H1 (cell line): ENCODE results near the gene USP3. TPM values are rescaled to one million over a fixed set of nuclear protein-coding genes. Genes with fewer than 3 reads are reported as not detected.

Source experiments
- CTCF ChIA-PET: fragments of 300-600 bp; sonication (Branson Sonifier 250); formaldehyde crosslinking; loops from one replicate; lab custom pipeline; 2021; ENCODE audit not compliant: partially characterized antibody; lab: Charles Lee
- POLR2A ChIA-PET: fragments of 300-600 bp; sonication (Branson Sonifier 250); formaldehyde crosslinking; loops from one replicate; lab custom pipeline; 2021; ENCODE audit warnings: inconsistent platforms; ENCODE audit not compliant: partially characterized antibody; lab: Charles Lee
- DNase-seq, 2 experiments: peaks; one replicate each; pipeline versions ENCODE4 v3.0.0 to v3.0.0-alpha.2; 2010 to 2022; ENCODE audit warnings: low spot score in 2 of 2, low read depth in 1 of 2, mixed read lengths in 1 of 2
- FAIRE-seq: peaks from 2 replicates; lab custom pipeline; 2011; peaks lifted over from hg19 to GRCh38; lab: Jason Lieb, UNC
- H2AFZ ChIP-seq: 2 replicates; pipeline ENCODE4 v1.8.1; 2012; ENCODE audit warnings: low read length, inconsistent platforms
- H2AK5ac ChIP-seq: 2 replicates; pipeline ENCODE4 v1.6.1; 2013; ENCODE audit warnings: low read depth, low read length
- H2BK120ac ChIP-seq: replicated peaks from 2 replicates; pipeline ENCODE3; 2013; ENCODE audit warnings: low read depth, low read length, inconsistent platforms
- H2BK12ac ChIP-seq: 2 replicates; pipeline ENCODE4 v1.6.1; 2013; ENCODE audit warnings: low read depth, low read length
- H2BK15ac ChIP-seq: 2 replicates; pipeline ENCODE4 v1.6.1; 2013; ENCODE audit warnings: low read length
- H2BK20ac ChIP-seq: 2 replicates; pipeline ENCODE4 v1.6.1; 2013; ENCODE audit warnings: low read length
- H2BK5ac ChIP-seq: 2 replicates; pipeline ENCODE4 v1.6.1; 2013; ENCODE audit warnings: low read depth, low read length
- H3K14ac ChIP-seq: 2 replicates; pipeline ENCODE4 v1.6.1; 2013; ENCODE audit warnings: inconsistent platforms; ENCODE audit not compliant: insufficient read length
- H3K18ac ChIP-seq: 2 replicates; pipeline ENCODE4 v1.6.1; 2013; ENCODE audit warnings: low read length; ENCODE audit errors: extremely low read depth
- H3K23ac ChIP-seq: 2 replicates; pipeline ENCODE4 v1.6.1; 2013; ENCODE audit warnings: inconsistent platforms; ENCODE audit not compliant: insufficient read length
- H3K23me2 ChIP-seq: 2 replicates; pipeline ENCODE4 v1.6.1; 2013; ENCODE audit warnings: low read depth, low read length
- H3K27ac ChIP-seq: 2 replicates; pipeline ENCODE4 v1.6.1; 2011; ENCODE audit warnings: low read depth, low read length, inconsistent platforms
- H3K27me3 ChIP-seq, 4 experiments: replicated peaks in 1 of 4; 1 replicate in 1 of 4; 2 replicates in 3 of 4; pipeline versions ENCODE4 v1.6.1 to v1.8.1; 2011 to 2013; ENCODE audit warnings: low read length in 3 of 4, mild to moderate bottlenecking in 3 of 4, inconsistent platforms in 2 of 4, mixed read lengths in 2 of 4, moderate library complexity in 1 of 4; ENCODE audit not compliant: control insufficient read depth in 3 of 4, insufficient read depth in 3 of 4; ENCODE audit errors: extremely low read depth in 1 of 4
- H3K36me3 ChIP-seq, 4 experiments: 2 replicates each; pipeline versions ENCODE4 v1.6.1 to v1.8.1; 2011 to 2013; ENCODE audit warnings: mild to moderate bottlenecking in 4 of 4, low read length in 3 of 4, moderate library complexity in 2 of 4, control low read depth in 1 of 4, inconsistent platforms in 1 of 4; ENCODE audit not compliant: insufficient read depth in 4 of 4, control insufficient read depth in 2 of 4
- H3K4ac ChIP-seq: replicated peaks from 2 replicates; pipeline ENCODE3; 2013; ENCODE audit warnings: low read length, low read depth, mixed read lengths, inconsistent platforms; ENCODE audit not compliant: insufficient read length
- H3K4me1 ChIP-seq, 4 experiments: replicated peaks in 1 of 4; 1 replicate in 1 of 4; 2 replicates in 3 of 4; pipeline versions ENCODE4 v1.6.1 to v1.8.1; 2011 to 2013; ENCODE audit warnings: low read length in 3 of 4, inconsistent platforms in 2 of 4, mixed read lengths in 1 of 4; ENCODE audit not compliant: insufficient read depth in 4 of 4, control insufficient read depth in 3 of 4
- H3K4me2 ChIP-seq, 2 experiments: 2 replicates each; pipeline versions ENCODE4 v1.6.1 to v1.8.1; 2011 to 2013; ENCODE audit warnings: low read depth in 2 of 2, low read length in 2 of 2, control low read depth in 1 of 2, inconsistent platforms in 1 of 2, mild to moderate bottlenecking in 1 of 2; ENCODE audit not compliant: insufficient read depth in 1 of 2
- H3K4me3 ChIP-seq, 4 experiments: fragments of 200-600, 300-600 bp in 1 of 4; sonication (generic), shearing (Covaris generic), sonication (Bioruptor Twin) in 1 of 4; 2 replicates each; pipeline versions ENCODE4 v1.5.1 to v1.8.1; 2011 to 2016; ENCODE audit warnings: low read length in 4 of 4, low read depth in 3 of 4, control low read depth in 2 of 4, inconsistent platforms in 2 of 4, mild to moderate bottlenecking in 2 of 4, mixed read lengths in 1 of 4, moderate library complexity in 1 of 4; ENCODE audit not compliant: insufficient read depth in 2 of 4; ENCODE audit errors: extremely low read depth in 1 of 4
- H3K56ac ChIP-seq: replicated peaks from 2 replicates; pipeline ENCODE3; 2013; ENCODE audit warnings: low read depth, mild to moderate bottlenecking, mixed read lengths, low read length, inconsistent platforms; ENCODE audit not compliant: insufficient read length
- H3K79me1 ChIP-seq: 2 replicates; pipeline ENCODE4 v1.6.1; 2013; ENCODE audit warnings: low read depth, low read length, control low read depth
- H3K79me2 ChIP-seq, 2 experiments: 2 replicates each; pipeline versions ENCODE4 v1.6.1 to v1.8.1; 2012 to 2013; ENCODE audit warnings: low read length in 2 of 2, mild to moderate bottlenecking in 2 of 2, inconsistent platforms in 1 of 2; ENCODE audit not compliant: insufficient read depth in 2 of 2, control insufficient read depth in 1 of 2
- H3K9ac ChIP-seq, 4 experiments: replicated peaks in 1 of 4; 1 replicate in 1 of 4; 2 replicates in 3 of 4; pipeline versions ENCODE4 v1.6.1 to v1.8.1; 2011 to 2013; ENCODE audit warnings: low read depth in 3 of 4, low read length in 3 of 4, control low read depth in 2 of 4, mild to moderate bottlenecking in 2 of 4, moderate library complexity in 2 of 4, inconsistent platforms in 1 of 4; ENCODE audit errors: extremely low read depth in 1 of 4
- H3K9me3 ChIP-seq, 2 experiments: 2 replicates each; pipeline versions ENCODE4 v1.6.1 to v1.8.1; 2012 to 2013; ENCODE audit warnings: mild to moderate bottlenecking in 2 of 2, moderate library complexity in 2 of 2, control low read depth in 1 of 2, inconsistent platforms in 1 of 2, low read depth in 1 of 2, low read length in 1 of 2, mixed read lengths in 1 of 2; ENCODE audit not compliant: insufficient read depth in 2 of 2
- H4K20me1 ChIP-seq, 2 experiments: replicated peaks in 1 of 2; 2 replicates each; pipeline versions ENCODE3 to v1.8.1; 2011 to 2013; ENCODE audit warnings: inconsistent platforms in 2 of 2, low read length in 2 of 2, mild to moderate bottlenecking in 1 of 2; ENCODE audit not compliant: insufficient read depth in 2 of 2, control insufficient read depth in 1 of 2
- H4K5ac ChIP-seq: 2 replicates; pipeline ENCODE4 v1.6.1; 2013; ENCODE audit warnings: low read length, low read depth, mixed read lengths, inconsistent platforms; ENCODE audit not compliant: insufficient read length
- H4K8ac ChIP-seq: 2 replicates; pipeline ENCODE4 v1.8.0; 2013; ENCODE audit warnings: mild to moderate bottlenecking, moderate library complexity, low read length, inconsistent platforms; ENCODE audit not compliant: insufficient read depth; ENCODE audit errors: extremely low read depth
- H4K91ac ChIP-seq: replicated peaks from 2 replicates; pipeline ENCODE3; 2013; ENCODE audit warnings: low read length, mixed read lengths, inconsistent platforms; ENCODE audit not compliant: insufficient read length
- GTF2F1 ChIP-seq: IDR thresholded peaks from 2 replicates; pipeline ENCODE4 v1.6.1; 2012; ENCODE audit warnings: low read depth, low read length, improper control_type of control experiment, borderline replicate concordance
- JUND ChIP-seq: IDR thresholded peaks from 2 replicates; pipeline ENCODE4 v1.6.1; 2011; ENCODE audit warnings: mild to moderate bottlenecking, improper control_type of control experiment, low read length
- KDM4A ChIP-seq: IDR thresholded peaks from one replicate; pipeline ENCODE4 v1.7.1; 2012; ENCODE audit warnings: low read depth, mild to moderate bottlenecking, moderate library complexity, low read length, inconsistent platforms; ENCODE audit not compliant: severe bottlenecking
- RBBP5 ChIP-seq: IDR thresholded peaks from 2 replicates; pipeline ENCODE4 v1.7.1; 2012; ENCODE audit warnings: low read depth, mild to moderate bottlenecking, inconsistent platforms, low read length, moderate library complexity, borderline replicate concordance
- SRF ChIP-seq: IDR thresholded peaks from 2 replicates; pipeline ENCODE4 v1.6.1; 2011; ENCODE audit warnings: mild to moderate bottlenecking, low read depth, low read length, moderate library complexity
- TBP ChIP-seq: IDR thresholded peaks from 2 replicates; pipeline ENCODE4 v1.6.1; 2011; ENCODE audit warnings: low read depth, low read length, improper control_type of control experiment
- WGBS, 2 experiments: shearing (Covaris generic) in 1 of 2; methylation state at CpG; one replicate each; pipeline versions ENCODE4 v1.1.6 to v1.1.7; 2013 to 2015; ENCODE audit warnings: low lambda C conversion rate in 2 of 2, mixed read lengths in 2 of 2, inconsistent platforms in 1 of 2, low coverage in 1 of 2, missing lambda C conversion rate in 1 of 2; ENCODE audit not compliant: insufficient replicate concordance in 2 of 2, insufficient coverage in 1 of 2, insufficient read length in 1 of 2; ENCODE audit errors: extremely low coverage in 1 of 2, missing lambda C conversion rate in 1 of 2; 5-methylcytosine and 5-hydroxymethylcytosine counted together
- polyA plus RNA-seq, 7 experiments: library from polyadenylated mRNA; depleted of rRNA in 3 of 7; stranded (reverse) in 5 of 7; unstranded in 2 of 7; fragments of >200 nt in 5 of 7; fragments of 200-250 nt in 2 of 7; gene quantifications; 1 replicate in 5 of 7; 2 replicates in 1 of 7; 4 replicates in 1 of 7; pipeline versions ENCODE4 v1.2.1 to v1.2.3, GENCODE V29; 2011 to 2013; ENCODE audit warnings: missing spikeins in 2 of 7, mixed read lengths in 2 of 7
- total RNA-seq: library from RNA; stranded (reverse); fragmentation: NEBNext Ultra II Directional; extraction: Animal tissue kit (Norgen Biotek cat#: 25700); gene quantifications from 2 replicates; pipeline ENCODE4 v1.2.1, GENCODE V29; 2021
- TF ChIP-seq, protein P1 (sequence below): IDR thresholded peaks from 2 replicates; pipeline ENCODE4 v1.6.1; 2011; ENCODE audit warnings: low read length, improper control_type of control experiment

USP3 gene
- total and polyA plus RNA-seq, 2 of the 8 experiments (the other 6 are each of a cell fraction or from before 2014, with no cell fraction given): 15.5 to 16.2 TPM

GRCh38 chr15:63475707-63476106, 28.7 kb upstream of the USP3 start:
- H3K36me3 ChIP-seq: no peaks in the 10 kb centered on the region
- no peaks in the 10 kb centered on the region for H3K79me1 ChIP-seq
- H2BK12ac ChIP-seq: no peak overlapping the region
- H2BK5ac ChIP-seq: no peak overlapping the region
- no peak overlapping the region for H3K9ac ChIP-seq
- no peak overlapping the region for H3K27ac ChIP-seq
- no peaks in the 10 kb centered on the region for H4K20me1 ChIP-seq
- 96% methylated on average over 9 of the region's 9 CpGs; no CpG with 5 or more reads in 1 of the 2 experiments for WGBS, 2 experiments
- FAIRE-seq: no peak
- no peak overlapping the region for H2AK5ac ChIP-seq
- no peak overlapping the region for H3K4ac ChIP-seq
- H2BK120ac ChIP-seq: no peak overlapping the region
- ChIA-PET CTCF (interaction anchor here (0.9 to 3.3 kb wide), 10 partner anchors 9 to 186 kb away, joined by 3 to 21 read pairs (median 6); partner anchors contain the start of gene USP3), POLR2A (interaction anchor here (1.8 kb wide), 1 partner anchor 10 kb away, joined by 4 read pairs; no protein-coding TSS in a partner anchor)
- no peak overlapping the region for H2AFZ ChIP-seq
- no peak overlapping the region for H4K5ac ChIP-seq
- no peaks in the 10 kb centered on the region for H3K79me2 ChIP-seq
- H3K4me1 ChIP-seq: peaks cover 0 to 3% (median 0%) of the 10 kb centered on the region in 4 experiments; a peak in 5 of 7 replicates
- no peak overlapping the region for H4K91ac ChIP-seq
- H3K9me3 ChIP-seq: no peaks in the 10 kb centered on the region
- H3K14ac ChIP-seq: no peak overlapping the region
- no peaks in the 10 kb centered on the region for H3K27me3 ChIP-seq
- no peak overlapping the region for H3K18ac ChIP-seq
- no peaks in the 10 kb centered on the region for H3K23me2 ChIP-seq
- H3K23ac ChIP-seq: no peak overlapping the region
- H3K4me2 ChIP-seq: no peak overlapping the region
- no peak overlapping the region; the same call in 1 of the 2 replicates for H4K8ac ChIP-seq
- H2BK15ac ChIP-seq: no peak overlapping the region
- H2BK20ac ChIP-seq: no peak overlapping the region
- DNase-seq: no peak
- H3K4me3 ChIP-seq: no peak overlapping the region
- TF ChIP-seq JUND (no peak), GTF2F1 (no peak), TBP (no peak), KDM4A (no peak), RBBP5 (no peak), SRF (no peak)
- TF ChIP-seq, protein P1, sequence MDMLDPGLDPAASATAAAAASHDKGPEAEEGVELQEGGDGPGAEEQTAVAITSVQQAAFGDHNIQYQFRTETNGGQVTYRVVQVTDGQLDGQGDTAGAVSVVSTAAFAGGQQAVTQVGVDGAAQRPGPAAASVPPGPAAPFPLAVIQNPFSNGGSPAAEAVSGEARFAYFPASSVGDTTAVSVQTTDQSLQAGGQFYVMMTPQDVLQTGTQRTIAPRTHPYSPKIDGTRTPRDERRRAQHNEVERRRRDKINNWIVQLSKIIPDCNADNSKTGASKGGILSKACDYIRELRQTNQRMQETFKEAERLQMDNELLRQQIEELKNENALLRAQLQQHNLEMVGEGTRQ: no peak
- TF ChIP-seq, all 59 proteins: peak for 0
- H3K56ac ChIP-seq: no peak overlapping the region
